Mesothelial cell of epicardium (in vitro differentiated cells): Measurements from ENCODE around the gene PRKN. TPM values are rescaled to one million over a fixed set of nuclear protein-coding genes. Genes with fewer than 3 reads are reported as not detected.

Experiments
- DNase-seq, 2 experiments: peaks; one replicate each; pipeline ENCODE4 v3.0.0; 2021; ENCODE audit warnings: low spot score in 2 of 2; ENCODE audit not compliant: unreplicated experiment in 2 of 2
- H3K27ac Mint-ChIP-seq: 2 replicates; pipeline ENCODE4 v1.8.0; 2021; ENCODE audit warnings: mixed read lengths
- H3K27me3 Mint-ChIP-seq: 2 replicates; pipeline ENCODE4 v1.8.0; 2021; ENCODE audit warnings: low read depth, mixed read lengths
- H3K36me3 Mint-ChIP-seq: 2 replicates; pipeline ENCODE4 v1.8.0; 2021; ENCODE audit warnings: mixed read lengths
- H3K4me1 Mint-ChIP-seq: 2 replicates; pipeline ENCODE4 v1.8.0; 2021; ENCODE audit warnings: mixed read lengths
- H3K4me3 Mint-ChIP-seq: 2 replicates; pipeline ENCODE4 v1.8.0; 2021; ENCODE audit warnings: mild to moderate bottlenecking, moderate library complexity, mixed read lengths
- H3K9me3 Mint-ChIP-seq: 2 replicates; pipeline ENCODE4 v1.8.0; 2021; ENCODE audit warnings: mixed read lengths
- CTCF ChIP-seq: fragments of 200-600 bp; sonication (generic); IDR thresholded peaks from one replicate; pipeline ENCODE4 v1.5.0; 2021; ENCODE audit warnings: antibody characterized with exemption; ENCODE audit not compliant: unreplicated experiment
- total RNA-seq: library from RNA; stranded (reverse); gene quantifications from 3 replicates; pipeline ENCODE4 v1.2.1, GENCODE V29; 2021

PRKN gene
- total RNA-seq, 1 donor from 2014 or later = 7.6 TPM

DNA sequence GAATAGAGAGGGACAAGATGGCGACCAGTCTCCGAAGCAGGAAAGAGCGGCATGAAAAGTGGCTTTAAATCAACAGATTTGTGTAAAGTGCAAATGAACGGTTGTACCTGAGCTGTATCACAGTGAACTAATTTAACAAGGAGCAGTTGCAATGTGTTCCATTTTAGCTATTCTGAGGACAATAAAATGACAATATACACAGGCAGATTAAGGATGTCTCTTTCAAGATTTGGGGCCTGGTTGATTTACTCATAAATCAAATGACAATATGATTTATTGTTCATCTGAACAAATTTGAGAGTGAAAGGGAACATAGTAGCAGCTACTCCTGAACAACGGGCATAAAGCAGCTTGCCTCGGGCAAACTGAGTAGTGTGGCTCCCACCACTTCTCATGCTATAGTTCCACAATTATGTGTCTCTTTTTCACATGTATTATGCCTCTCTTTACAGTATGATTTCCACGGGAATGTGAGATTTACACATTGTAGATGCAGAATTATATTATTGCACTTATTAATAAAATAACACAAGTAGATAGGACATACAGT lies 1249.6 kb downstream of the PRKN start:
- no peak for TF ChIP-seq CTCF
- no peaks in the 10 kb centered on the region for H3K27me3 Mint-ChIP-seq
- no peak for DNase-seq
- no peak overlapping the region for H3K4me3 Mint-ChIP-seq
- no peaks in the 10 kb centered on the region for H3K4me1 Mint-ChIP-seq
- H3K27ac Mint-ChIP-seq = no peak overlapping the region
- no peaks in the 10 kb centered on the region for H3K9me3 Mint-ChIP-seq
- no peaks in the 10 kb centered on the region for H3K36me3 Mint-ChIP-seq

- no peaks in the 10 kb centered on the region for H3K36me3 Mint-ChIP-seq
- no peaks in the 10 kb centered on the region for H3K9me3 Mint-ChIP-seq
- H3K27ac Mint-ChIP-seq = no peak overlapping the region
- H3K4me1 Mint-ChIP-seq = no peaks in the 10 kb centered on the region
- no peak for TF ChIP-seq CTCF
- H3K4me3 Mint-ChIP-seq = no peak overlapping the region
- DNase-seq = no peak
- H3K27me3 Mint-ChIP-seq = peaks cover 1% of the 10 kb centered on the region
Measured at GRCh38 chr6:161476711-161477110, 1250.9 kb downstream of the PRKN start.

- Mint-ChIP-seq H3K27me3 (no peaks in the 10 kb centered on the region), H3K4me1 (no peaks in the 10 kb centered on the region), H3K36me3 (no peaks in the 10 kb centered on the region), H3K4me3 (no peak overlapping the region), H3K9me3 (peaks cover 27% of the 10 kb centered on the region), H3K27ac (no peak overlapping the region)
- no peak for DNase-seq
- no peak for TF ChIP-seq CTCF
Measured at GRCh38 chr6:161465403-161465802, 1262.2 kb downstream of the PRKN start.

DNA sequence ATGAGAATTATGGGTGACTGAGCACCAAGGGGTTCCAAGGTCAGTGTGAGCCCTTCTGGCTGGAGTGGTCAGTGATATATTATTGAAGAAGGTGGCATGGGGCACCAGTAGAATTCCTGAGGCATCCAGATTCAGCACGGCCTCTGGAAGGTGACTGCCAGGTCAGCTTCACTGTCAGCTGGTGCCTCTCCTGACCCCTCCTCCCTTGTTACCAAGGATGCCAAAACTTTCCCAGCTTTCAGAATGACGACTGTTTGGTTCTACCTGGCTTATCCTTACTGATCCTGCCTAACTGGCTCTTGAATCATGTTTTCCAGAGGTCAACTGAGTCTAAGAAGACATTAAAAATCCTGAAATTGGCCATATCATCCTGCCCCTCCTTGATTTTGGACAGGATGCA lies 1264.5 kb downstream of the PRKN start:
- Mint-ChIP-seq H3K27me3 (no peaks in the 10 kb centered on the region), H3K27ac (no peak overlapping the region), H3K9me3 (peaks cover 19% of the 10 kb centered on the region), H3K4me3 (no peak overlapping the region), H3K36me3 (no peaks in the 10 kb centered on the region), H3K4me1 (peaks cover 16% of the 10 kb centered on the region)
- no peak for DNase-seq
- TF ChIP-seq CTCF = no peak

DNA sequence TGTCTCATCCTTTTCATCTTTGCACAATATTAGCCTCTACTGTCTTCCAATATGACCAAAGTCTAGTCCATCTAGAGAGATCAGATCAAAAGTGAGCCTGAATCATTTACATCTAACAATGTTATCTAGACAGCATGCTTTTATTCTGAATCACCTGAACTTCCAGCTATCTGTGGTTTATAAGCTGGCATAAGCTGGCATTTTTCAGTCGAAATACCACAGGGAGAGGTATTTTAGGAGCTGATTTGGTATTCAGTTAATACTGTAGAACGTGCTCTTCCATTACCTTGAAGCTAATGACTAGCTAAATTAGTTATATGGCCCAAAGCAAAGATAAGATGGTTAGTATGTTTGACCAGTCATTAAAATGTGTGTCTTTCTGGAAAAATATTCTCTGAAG lies 1265.4 kb downstream of the PRKN start:
- H3K9me3 Mint-ChIP-seq = peaks cover 19% of the 10 kb centered on the region
- peaks cover 24% of the 10 kb centered on the region for H3K4me1 Mint-ChIP-seq
- H3K27me3 Mint-ChIP-seq = no peaks in the 10 kb centered on the region
- no peak overlapping the region for H3K27ac Mint-ChIP-seq
- no peak for TF ChIP-seq CTCF
- no peaks in the 10 kb centered on the region for H3K36me3 Mint-ChIP-seq
- DNase-seq = no peak
- no peak overlapping the region for H3K4me3 Mint-ChIP-seq
